CD4-positive, alpha-beta T cell treated with Interleukin-4 for 1 hour (primary cell): Measurements from ENCODE around the gene DIDO1.
"Not testable (repeated sequence)": the region's sequence is repeated elsewhere in the genome, so short reads cannot be mapped to it uniquely, and the experiment has no call there.

Experiments
- DNase-seq, 2 donors: peaks; one replicate each; pipeline ENCODE4 v3.0.0-alpha.2; 2020 to 2022

Gene DIDO1

DNA sequence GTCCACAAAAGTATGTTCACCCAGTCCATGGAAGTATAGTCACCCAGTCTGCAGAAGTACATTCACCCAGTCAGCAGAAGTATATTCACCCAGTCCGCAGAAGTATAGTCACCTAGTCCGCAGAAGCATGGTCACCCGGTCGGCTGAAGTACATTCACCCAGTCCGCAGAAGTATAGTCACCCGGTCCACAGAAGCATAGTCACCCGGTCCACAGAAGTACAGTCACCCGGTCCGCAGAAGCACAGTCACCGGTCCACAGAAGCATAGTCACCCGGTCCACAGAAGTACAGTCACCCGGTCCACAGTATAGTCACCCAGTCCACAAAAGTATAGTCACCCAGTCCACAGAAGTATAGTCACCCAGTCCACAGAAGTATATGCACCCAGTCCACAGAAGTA, 73.5 kb downstream of the DIDO1 start:
- DNase-seq: no peak

DNA sequence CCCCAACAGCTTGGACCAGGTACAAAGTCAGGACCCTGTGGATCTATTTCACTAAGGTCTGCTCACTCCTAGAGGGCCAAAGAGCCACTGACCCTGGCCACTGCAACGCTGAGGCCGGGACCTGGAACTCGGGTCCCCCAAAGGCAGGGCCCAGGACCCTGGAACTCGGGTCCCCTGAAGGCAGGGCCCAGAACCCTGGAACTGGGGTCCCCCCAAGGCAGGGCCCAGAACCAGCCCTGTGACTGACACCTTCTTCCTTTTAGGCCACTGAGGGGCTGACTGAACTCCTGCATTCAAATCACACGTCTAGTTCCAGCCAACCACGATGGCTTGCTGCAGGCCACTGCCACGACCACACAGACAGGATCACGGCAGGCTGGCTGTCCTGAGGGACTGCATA, 74.1 kb downstream of the DIDO1 start:
- no peak for DNase-seq

DNA sequence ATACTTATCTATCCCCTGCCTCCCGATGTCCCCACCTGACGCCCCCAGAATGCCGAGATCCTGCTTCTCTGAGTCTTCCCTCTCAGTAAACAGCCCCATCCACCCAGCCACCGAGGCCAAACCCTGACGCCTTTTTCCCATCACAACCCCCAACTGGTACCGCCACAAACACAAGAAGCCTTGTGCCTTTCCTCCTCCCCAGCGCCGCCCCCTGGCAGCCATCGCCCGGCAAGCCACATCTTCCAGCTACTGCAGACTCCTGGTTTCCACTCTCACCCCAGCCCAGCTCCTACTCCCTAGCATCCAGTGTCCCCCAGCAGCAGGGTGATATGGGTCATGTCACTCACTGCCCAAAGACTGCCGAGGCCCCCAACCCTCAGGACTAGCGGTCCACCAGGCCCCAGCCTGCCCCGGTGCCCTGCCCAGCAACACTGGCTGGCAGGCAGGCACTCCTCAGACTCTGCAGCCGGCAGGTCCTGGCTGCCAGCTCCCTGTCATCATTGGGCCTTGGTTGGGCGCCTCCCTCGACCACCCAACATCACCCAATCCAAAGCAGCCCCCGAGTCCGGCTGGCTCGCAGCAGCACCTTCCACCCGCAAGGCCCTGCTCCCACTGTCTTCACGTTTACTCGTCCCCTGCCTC, 75.9 kb downstream of the DIDO1 start:
- DNase-seq: no peak

DNA sequence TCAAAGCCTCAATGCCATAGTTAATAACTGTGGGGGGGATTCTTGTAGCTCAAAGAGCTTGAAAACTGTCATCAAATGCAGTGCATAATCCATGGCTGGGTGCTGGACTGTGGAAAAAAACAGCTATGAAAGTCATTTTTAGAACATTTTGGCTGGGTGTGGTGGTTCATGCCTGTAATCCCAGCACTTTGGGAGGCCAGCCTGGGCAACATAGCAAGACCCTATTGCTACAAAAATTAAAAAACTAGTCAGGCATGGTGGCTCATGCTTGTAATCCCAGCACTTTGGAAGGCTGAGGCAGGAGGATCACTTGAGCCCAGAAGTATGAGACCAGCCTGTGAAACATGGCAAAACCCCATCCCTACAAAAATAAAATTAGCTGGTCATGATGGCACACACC, 76.9 kb downstream of the DIDO1 start:
- DNase-seq: no peak

DNA sequence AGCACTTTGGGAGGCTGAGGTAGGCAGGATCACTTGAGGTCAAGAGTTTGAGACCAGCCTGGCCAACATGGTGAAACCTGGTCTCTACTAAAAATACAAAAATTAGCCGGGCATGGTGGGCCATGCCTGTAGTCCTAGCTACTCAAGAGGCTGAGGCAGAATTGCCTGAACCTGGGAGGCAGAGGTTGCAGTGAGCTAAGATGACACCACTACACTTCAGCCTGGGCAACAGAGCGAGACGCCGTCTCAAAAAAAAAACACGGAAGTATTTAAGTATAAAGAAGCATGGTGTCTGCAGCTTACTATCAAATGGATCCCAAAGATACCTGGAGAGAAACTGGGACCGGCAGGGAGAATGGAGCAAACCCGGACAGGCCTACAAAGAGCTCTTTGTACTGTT, 77.4 kb downstream of the DIDO1 start:
- DNase-seq: not testable (repeated sequence)

DNA sequence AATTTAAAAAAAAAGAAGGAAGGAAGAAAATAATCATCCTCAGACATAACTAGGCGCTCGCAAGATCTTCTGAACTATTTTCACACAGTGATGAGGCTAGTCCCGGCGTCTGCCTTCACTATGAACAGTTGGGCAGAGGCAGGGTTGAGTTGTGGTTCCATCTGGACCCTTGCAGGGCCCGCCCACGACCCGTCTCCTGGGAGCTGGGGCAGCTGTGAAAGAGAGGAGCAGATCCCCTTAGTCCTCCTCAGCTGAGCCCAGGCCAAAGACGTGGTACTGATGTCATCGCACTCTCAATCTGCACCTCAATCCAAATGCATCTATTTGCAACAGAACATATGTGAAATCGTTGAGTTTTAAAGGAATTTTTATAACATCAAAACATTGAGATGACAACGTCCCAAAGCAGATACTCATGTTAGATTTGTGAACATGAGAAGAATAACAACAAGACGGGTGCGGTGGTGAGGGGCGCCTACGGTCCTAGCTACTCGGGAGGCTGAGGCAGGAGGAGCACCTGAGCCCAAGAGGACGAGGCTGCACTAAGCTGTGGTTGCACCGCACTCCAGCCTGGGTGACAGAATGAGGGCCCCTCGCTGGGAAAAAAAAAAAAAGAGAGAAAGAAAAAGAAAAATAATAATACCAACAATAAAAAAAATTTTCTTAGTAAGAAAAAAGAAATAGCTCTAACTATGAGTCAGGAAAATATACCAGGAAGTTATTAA, 80.0 kb downstream of the DIDO1 start:
- DNase-seq: no peak

DNA sequence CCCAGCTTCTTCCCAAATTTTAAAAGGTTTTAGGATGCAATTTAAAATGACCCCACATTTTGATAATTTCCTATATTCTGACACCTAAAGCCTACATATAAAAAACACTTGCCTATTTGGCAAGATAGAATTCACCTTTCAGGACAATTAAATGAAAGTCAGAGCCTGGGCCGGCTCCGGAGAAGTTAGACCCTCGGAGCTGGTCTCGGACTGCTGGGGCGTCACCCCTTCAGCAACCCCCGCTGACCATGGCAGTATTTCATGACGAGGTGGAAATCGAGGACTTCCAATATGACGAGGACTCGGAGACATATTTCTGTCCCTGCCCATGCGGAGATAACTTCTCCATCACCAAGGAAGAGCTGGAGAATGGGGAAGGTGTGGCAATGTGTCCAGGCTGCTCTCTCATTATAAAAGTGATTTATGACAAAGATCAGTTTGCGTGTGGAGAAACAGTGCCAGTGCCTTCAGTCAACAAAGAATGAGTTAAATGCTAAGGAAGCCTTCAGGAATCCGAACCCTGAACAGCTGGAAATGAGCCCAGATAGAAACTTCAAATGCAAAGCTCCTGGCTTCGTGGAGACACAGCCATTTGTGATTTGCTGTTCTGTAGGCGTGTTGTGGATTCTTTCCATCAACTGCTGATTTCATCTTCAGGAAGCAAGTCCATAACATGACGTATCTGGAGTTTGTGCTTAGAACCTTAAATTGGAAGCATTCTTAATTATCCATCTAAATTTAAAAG, 80.7 kb downstream of the DIDO1 start:
- no peak for DNase-seq

DNA sequence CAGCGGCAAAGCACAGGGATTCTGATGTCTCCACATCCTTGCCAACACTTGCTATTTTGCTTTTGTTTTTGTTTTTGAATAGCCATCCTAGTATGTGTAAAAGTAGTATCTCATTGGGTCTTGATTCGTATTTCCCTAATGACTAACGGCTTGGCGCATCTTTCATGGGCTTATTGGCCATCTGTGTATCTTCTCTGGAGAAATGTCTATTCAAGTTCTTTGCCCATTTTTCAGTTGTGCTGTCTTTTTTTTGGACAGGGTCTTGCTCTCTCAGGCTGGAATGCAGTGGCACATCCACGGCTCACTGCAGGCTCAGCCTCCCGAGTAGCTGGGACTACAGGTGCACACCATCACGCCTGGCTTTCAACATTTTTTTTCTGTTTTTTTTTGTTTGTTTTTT, 82.1 kb downstream of the DIDO1 start:
- no peak for DNase-seq

DNA sequence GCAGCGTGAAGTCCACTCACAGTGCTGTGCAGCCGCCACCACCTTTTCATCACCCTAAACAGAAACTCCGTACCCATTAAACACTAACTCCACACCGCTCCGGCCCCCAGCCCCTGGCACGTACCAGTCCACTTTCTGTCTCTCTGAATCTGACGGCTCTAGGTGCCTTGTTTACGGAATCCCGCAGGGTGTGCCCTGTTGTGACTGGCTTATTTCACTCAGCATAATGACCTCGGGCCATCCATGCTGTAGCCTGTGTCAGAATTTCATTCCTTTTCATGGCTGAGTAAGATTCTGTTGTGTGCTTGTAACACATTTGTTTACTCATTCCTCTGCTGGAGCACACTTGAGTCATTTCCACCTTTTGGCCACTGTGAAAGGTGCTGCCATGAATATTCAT, 82.6 kb downstream of the DIDO1 start:
- no peak for DNase-seq

DNA sequence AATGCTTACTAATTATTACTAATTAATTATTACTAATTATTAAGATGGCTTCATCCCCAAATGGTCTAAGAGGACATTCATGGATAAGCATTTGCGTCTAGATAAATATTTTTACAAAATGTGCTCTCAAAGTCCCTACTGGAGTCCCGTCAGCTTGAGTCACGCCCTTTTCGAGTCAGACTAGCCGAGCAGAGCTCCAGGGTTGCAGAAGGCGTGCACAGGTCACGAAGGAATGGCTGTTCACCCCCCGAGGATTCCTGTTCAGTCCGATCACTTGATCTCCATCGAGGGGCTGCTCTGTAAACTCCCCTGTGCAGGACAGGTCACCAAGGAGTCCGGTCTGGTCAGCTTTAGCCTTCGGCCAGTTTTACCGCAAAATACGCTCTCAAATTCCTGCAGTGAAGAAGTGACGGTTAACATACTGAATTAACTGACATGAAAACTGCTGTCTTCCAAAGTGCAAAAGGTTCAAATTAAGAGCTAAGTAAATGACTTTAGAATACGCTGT, 84.5 kb downstream of the DIDO1 start:
- DNase-seq: no peak

DNA sequence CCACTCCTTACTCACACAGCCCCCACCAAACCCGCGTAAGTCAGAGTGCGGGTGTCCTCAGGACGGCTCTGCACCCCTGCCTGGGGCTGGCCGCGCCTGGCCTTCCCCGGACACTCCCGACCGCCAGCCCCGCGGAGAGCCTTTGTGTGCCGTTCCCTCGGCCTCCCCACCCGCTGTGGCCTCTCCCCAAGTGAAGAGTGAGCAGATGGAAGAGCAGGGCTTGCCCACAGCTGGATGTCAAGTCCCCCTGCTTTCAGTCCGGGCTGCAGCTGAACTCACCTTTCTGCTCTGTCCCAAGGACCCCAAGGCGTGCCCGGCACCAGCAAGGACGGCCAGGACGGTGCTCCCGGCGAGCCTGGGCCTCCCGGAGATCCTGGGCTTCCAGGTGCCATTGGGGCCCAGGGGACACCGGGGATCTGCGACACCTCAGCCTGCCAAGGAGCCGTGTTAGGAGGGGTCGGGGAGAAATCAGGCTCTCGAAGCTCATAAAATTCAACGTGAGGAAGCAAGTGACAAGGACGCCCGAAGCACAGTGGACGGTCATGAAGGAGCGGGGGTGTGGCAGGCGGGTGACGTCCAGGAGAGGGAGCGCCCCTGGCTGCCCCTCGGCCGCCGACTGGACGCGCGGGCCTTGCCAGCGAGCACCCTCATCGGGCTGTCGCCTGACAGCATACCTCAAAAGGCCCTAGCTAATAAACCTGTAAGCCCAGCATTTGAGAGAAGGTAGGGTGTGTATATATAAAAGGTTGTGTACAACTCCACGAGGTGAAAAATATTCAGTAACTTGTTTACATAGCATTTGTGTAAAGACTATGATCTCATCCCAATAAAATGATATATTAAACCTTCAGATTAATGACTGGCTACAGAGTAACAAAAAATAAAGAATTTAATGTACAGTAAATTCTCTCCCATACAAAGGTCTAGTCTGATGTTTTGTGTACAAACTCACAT, 85.8 kb downstream of the DIDO1 start:
- DNase-seq: no peak

DNA sequence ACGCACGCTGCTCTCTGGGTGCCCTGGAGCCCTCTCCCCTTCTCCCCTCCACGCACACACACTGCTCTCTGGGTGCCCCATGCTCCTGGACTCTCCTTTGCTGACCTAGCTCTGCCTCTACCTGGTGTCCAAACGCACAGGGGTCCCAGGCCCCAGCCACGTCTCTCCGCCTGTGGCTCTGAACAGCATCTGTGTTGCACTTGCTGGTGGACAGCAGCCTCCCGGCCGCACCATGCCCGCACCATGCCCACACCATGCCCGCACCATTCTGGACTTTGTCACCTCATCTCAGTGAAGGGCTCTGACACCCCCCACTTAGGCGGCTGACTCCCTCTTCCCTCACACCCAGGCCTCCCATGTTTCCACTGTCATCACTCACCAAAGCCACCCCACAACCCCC, 86.5 kb downstream of the DIDO1 start:
- no peak for DNase-seq

DNA sequence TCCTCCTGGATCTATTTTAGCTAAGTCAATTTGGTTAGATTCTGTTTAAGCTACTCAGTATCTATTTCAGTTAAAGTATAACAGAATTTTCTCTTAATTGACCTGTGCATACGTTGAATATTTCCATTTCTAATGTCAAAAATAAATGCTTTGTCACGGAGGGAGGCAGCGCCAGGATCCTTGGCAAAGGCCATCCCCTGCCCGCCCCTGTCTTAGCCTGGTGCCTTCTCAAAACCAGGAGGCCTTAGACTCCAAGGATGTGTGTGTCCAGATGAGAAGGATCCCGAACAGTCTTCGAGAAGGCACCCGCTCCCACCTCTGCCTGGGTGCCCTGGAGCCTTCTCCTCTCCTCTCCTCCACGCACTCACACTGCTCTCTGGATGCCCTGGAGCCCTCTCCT, 87.0 kb downstream of the DIDO1 start:
- no peak for DNase-seq

DNA sequence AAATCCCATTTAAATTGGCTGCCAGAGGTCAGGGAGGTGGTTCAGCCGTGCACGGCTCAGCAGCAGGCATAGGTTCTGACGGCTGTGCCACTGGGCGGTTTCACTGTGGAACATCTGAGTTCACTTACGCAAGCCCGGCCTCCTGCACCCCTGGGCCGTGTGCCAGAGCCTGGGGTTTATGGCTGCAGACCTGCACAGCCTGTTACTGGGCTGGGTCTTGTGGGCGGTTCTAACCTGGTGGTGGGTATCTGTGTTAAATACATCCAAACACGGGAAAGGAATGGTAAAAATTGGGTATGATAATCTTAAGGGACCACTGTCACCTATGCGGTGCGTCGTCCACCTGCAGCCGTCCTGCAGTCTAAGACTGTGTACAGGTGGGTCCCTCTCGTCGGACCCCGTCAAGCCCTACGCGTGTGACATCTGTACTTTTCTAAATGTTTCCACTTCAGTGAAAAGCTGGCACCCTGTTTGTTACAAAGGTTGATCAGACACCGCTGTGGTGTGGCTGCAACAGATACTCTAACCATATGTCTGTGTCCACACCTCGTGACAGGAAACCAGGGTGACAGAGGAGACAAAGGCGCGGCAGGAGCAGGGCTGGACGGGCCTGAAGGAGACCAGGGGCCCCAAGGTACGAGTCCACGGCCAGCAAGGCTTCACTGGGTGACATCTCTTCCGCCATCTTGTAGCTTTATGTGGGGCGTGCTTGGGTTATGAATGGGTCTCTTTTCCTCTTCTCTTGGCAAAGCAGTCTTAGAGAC, 88.0 kb downstream of the DIDO1 start:
- peak in 1 of 2 donors; percentile 40 for DNase-seq

DNA sequence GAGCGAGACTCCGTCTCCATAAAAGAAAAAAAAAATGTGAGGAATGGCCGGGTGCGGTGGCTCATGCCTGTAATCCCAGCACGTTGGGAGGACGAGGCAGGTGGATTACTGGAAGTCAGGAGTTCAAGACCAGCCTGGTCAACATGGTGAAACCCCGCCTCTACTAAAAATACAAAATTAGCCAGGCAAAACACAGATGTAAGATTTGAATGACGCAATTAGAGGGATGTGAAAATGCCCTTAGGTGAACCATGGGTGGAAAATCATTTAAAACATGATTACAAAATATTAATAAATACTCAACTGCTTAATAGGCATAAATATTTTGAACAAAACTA, 88.5 kb downstream of the DIDO1 start:
- no peak for DNase-seq

DNA sequence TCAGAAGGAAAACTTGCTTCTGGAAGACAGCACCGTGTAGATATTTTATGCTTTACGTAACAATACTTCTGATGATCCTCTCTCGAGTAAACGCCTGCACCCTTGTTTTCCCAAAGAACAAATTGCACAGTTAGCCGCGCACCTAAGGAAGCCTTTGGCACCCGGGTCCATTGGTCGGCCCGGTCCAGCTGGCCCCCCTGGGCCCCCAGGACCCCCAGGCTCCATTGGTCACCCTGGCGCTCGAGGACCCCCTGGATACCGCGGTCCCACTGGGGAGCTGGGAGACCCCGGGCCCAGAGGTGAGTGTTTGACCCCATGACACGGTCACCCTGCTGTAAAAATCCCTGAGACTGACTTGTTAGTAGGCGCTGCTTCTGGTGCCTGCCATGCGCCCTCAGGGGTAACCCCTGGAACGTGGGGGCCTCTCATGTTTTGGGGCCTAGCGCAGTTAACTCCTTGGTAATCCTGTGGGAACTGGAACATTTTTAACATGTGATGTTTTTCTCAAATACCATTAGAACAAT, 89.3 kb downstream of the DIDO1 start:
- no peak for DNase-seq

DNA sequence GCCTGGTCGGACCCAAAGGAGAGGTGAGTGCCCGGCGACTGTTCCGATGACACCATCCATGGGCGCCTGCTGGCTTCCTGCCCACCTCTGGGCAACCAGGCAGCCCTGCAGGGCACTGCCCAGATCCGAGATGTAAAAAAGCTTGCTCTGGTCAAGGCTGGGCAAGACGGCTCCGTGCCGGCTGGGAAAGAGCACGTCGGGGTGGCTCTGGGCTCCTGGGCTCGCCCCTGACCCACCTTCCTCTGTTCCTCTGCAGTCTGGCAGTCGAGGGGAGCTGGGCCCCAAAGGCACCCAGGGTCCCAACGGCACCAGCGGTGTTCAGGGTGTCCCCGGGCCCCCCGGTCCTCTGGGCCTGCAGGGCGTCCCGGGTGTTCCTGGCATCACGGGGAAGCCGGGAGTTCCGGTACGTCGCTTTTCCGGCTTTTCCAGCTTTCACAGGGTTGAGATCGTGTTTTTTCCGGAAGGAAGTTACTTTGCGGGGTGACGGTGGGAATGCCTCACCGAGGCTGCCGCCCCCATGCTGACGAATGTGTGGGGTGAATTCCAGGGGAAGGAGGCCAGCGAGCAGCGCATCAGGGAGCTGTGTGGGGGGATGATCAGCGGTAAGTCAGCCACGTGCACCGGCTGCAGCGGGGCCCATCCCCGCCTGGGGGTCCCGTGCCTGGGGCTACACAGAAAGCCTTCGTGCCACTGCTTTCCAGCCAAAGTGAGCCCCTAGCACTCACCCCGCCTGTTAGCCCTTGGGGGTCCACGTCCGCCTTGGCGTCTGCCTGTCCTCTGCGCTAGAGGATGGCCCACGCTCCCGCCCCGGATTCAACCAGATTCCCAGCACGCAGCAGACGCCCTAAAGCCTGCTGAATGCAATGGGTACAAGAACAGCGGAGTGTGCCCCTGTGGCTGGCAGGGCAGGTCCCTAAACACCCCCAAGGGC, 90.1 kb downstream of the DIDO1 start:
- DNase-seq: no peak

DNA sequence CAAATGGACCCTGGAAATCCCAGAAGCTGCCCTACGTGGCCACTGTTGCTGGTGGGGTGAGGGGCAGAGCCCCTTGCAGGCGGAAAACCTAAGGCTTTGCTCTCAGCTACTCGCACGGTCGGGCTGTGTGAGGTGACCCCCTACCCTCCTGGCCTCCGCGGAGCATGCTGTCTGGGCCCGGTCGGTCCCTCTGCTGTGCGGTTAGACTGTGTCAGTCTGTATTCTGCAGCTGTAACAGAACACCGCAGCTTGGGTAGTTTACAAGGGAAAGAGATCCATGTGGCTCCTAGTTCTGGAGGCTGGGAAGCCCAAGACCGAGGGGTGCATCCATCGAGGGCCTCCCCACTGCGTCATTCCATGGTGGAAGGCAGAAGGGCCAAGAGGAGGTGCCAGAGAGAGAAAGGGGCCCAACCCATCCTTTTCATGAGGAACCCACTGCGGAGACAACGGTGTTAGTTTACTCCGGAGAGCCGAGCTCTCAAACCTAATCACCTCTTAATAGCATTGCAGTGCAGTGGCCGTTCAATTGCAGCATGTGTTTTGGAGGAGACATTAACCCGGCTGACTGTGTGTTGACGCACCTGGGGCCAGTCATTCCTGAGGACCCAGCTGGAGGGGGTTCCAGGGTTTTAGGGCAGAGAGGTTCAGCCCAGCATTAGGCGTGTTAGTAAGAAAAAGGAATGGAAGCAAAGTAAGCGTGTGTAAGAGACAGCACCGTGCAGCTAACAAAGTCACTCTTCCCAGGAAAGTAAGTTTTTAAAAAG, 91.2 kb downstream of the DIDO1 start:
- no peak for DNase-seq

DNA sequence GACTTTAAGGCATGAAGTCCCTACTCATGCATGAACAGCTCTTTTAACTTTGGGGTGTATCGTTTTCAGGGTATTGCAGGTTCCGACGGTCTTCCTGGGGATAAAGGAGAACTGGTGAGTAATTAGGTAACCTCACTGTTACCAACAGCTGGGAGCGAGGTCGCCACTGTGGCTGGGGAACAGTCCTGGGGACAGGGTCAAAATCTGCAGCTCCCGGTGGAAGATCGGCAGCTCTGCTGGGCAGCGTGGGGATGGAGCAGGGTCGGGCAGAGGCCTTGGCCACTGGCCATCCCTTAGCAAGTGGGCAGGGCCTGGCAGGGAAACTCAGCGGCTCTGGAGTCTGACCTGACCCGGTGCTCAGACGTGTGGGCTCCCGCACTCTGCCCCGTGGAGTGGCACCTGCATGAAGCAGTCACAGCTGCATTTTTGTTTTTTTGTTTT, 93.3 kb downstream of the DIDO1 start:
- DNase-seq: no peak
